ENCODE measurements around the gene PRKAA2.

The PRKAA2 gene

GRCh38 chr1:56696663-56697062 is 51.5 kb downstream of the PRKAA2 start:
- TF ChIP-seq YY1 (IDR thresholded peaks at IDR 0.05; ENCODE audit: low read depth) (no peak), FOXM1 (IDR thresholded peaks at IDR 0.05; ENCODE audit: borderline replicate concordance, low read depth) (no peak), REST (IDR thresholded peaks at IDR 0.05; ENCODE audit: low read depth) (no peak), USF1 (IDR thresholded peaks at IDR 0.05) (no peak), EP300 (IDR thresholded peaks at IDR 0.05; ENCODE audit: borderline replicate concordance) (no peak), TCF12 (IDR thresholded peaks at IDR 0.05; ENCODE audit: low read depth) (no peak), ZBTB7A (IDR thresholded peaks at IDR 0.05; ENCODE audit: low read depth) (no peak), CREB1 (IDR thresholded peaks at IDR 0.05; ENCODE audit: low read depth) (no peak), RAD21 (IDR thresholded peaks at IDR 0.05; ENCODE audit: low read depth) (no peak), TAF1 (IDR thresholded peaks at IDR 0.05; ENCODE audit: low read depth) (no peak), MAX (IDR thresholded peaks at IDR 0.05) (no peak), CEBPB (IDR thresholded peaks at IDR 0.05) (no peak), EGR1 (IDR thresholded peaks at IDR 0.05) (no peak), TEAD4 (IDR thresholded peaks at IDR 0.05) (no peak), NFIC (IDR thresholded peaks at IDR 0.05) (no peak)

- TF ChIP-seq TCF12 (IDR thresholded peaks at IDR 0.05; ENCODE audit: low read depth), result no peak
- no peak for TF ChIP-seq ZBTB7A (IDR thresholded peaks at IDR 0.05; ENCODE audit: low read depth)
- no peak for TF ChIP-seq USF1 (IDR thresholded peaks at IDR 0.05)
- no peak for TF ChIP-seq FOXM1 (IDR thresholded peaks at IDR 0.05; ENCODE audit: borderline replicate concordance, low read depth)
- TF ChIP-seq YY1 (IDR thresholded peaks at IDR 0.05; ENCODE audit: low read depth), result no peak
- TF ChIP-seq REST (IDR thresholded peaks at IDR 0.05; ENCODE audit: low read depth), result no peak
These were observed 58.6 kb downstream of the PRKAA2 start for GRCh38 chr1:56703747-56704146.

- TF ChIP-seq EP300 (IDR thresholded peaks at IDR 0.05; ENCODE audit: borderline replicate concordance) (no peak), TEAD4 (IDR thresholded peaks at IDR 0.05) (no peak), NFIC (IDR thresholded peaks at IDR 0.05) (no peak), RAD21 (IDR thresholded peaks at IDR 0.05; ENCODE audit: low read depth) (no peak), REST (IDR thresholded peaks at IDR 0.05; ENCODE audit: low read depth) (no peak), ZBTB7A (IDR thresholded peaks at IDR 0.05; ENCODE audit: low read depth) (no peak), CEBPB (IDR thresholded peaks at IDR 0.05) (no peak), CREB1 (IDR thresholded peaks at IDR 0.05; ENCODE audit: low read depth) (no peak), TCF12 (IDR thresholded peaks at IDR 0.05; ENCODE audit: low read depth) (no peak), MAX (IDR thresholded peaks at IDR 0.05) (no peak), YY1 (IDR thresholded peaks at IDR 0.05; ENCODE audit: low read depth) (no peak), FOXM1 (IDR thresholded peaks at IDR 0.05; ENCODE audit: borderline replicate concordance, low read depth) (no peak)
These were observed 62.3 kb downstream of the PRKAA2 start for GRCh38 chr1:56707379-56707778.

- no peak for TF ChIP-seq REST (IDR thresholded peaks at IDR 0.05; ENCODE audit: low read depth)
- TF ChIP-seq USF1 (IDR thresholded peaks at IDR 0.05), result no peak
- TF ChIP-seq YY1 (IDR thresholded peaks at IDR 0.05; ENCODE audit: low read depth), result no peak
- TF ChIP-seq TCF12 (IDR thresholded peaks at IDR 0.05; ENCODE audit: low read depth), result no peak
- TF ChIP-seq RAD21 (IDR thresholded peaks at IDR 0.05; ENCODE audit: low read depth), result peak; percentile 65
- TF ChIP-seq TEAD4 (IDR thresholded peaks at IDR 0.05), result no peak
These were observed 64.3 kb downstream of the PRKAA2 start for GRCh38 chr1:56709269-56709880.

All from Ishikawa (cell line).